HG03139 (cell line): ENCODE data around the gene SHISA8.

Source experiments
- ATAC-seq: cut with Tn5 transposase; IDR thresholded peaks from one replicate; pipeline ENCODE4 v1.9.1; 2021; ENCODE audit not compliant: unreplicated experiment

Gene SHISA8

GRCh38 chr22:41862530-41863266, 52.2 kb downstream of the SHISA8 start:
- ATAC-seq, result no peak

GRCh38 chr22:41862160-41862529, 52.7 kb downstream of the SHISA8 start:
- ATAC-seq, result no peak
